Measurements from ENCODE around the gene ADGRD1.

GRCh38 chr12:130960787-130961186, 7.1 kb downstream of the ADGRD1 start:
- TF ChIP-seq EP300 (IDR thresholded peaks at IDR 0.05; ENCODE audit: borderline replicate concordance) (no peak), TEAD4 (IDR thresholded peaks at IDR 0.05) (no peak), YY1 (IDR thresholded peaks at IDR 0.05; ENCODE audit: low read depth) (no peak), MAX (IDR thresholded peaks at IDR 0.05) (no peak), REST (IDR thresholded peaks at IDR 0.05; ENCODE audit: low read depth) (no peak), CREB1 (IDR thresholded peaks at IDR 0.05; ENCODE audit: low read depth) (no peak), CEBPB (IDR thresholded peaks at IDR 0.05) (no peak), FOXM1 (IDR thresholded peaks at IDR 0.05; ENCODE audit: borderline replicate concordance, low read depth) (no peak)
